Measurements from ENCODE around the gene ARFGEF3. TPM values are rescaled to one million over a fixed set of nuclear protein-coding genes. Genes with fewer than 3 reads are reported as not detected.

The ARFGEF3 gene
- total and polyA plus RNA-seq, 10 of the 15 experiments (the other 5 are each of a cell fraction or from before 2014, with no cell fraction given), result under 0.01 to 0.08 (median 0.02) TPM; not detected in 1

DNA sequence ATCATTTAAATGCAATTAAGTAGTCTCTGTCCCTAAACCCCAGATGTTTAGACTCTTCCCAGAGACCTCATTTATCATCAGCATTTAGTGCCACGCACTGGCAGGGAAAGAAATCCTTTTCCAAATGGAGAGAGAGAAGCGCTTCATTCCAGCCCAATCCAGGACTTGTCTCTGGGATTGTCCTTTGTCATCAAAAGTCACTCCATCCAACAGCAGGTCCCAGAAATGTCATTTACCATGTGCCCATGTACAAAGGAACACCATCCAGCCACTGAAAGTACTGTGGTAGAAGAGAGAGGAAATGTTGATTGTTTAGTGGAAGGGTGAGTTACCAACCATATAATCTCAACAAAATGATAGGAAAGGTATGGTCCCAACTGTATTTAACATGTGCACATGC is 149.1 kb downstream of the ARFGEF3 start:
- H4K20me1 ChIP-seq (ENCODE audit: control insufficient read depth, insufficient read depth), result no peaks in the 10 kb centered on the region
- no peak for DNase-seq (ENCODE audit: low read depth, low spot score)
- CTCF ChIA-PET, result no interaction called here
- ATAC-seq, result no peak
- SMC1A ChIA-PET (ENCODE audit: uncharacterized antibody, unreplicated experiment), result no interaction called here
- no peak overlapping the region for H3K27ac ChIP-seq (ENCODE audit: control insufficient read depth, insufficient read depth)
- RAD21 ChIA-PET (ENCODE audit: unreplicated experiment), result no interaction called here
- intact Hi-C loops (cut with micrococcal nuclease; ENCODE audit: unreplicated experiment), result no loop called here
- H3K27me3 ChIP-seq (replicated peaks in 1 of 2; ENCODE audit: control insufficient read depth in 2 of 2, insufficient read depth in 2 of 2, low read length in 1 of 2), result peaks cover 0 to 4% of the 10 kb centered on the region in 2 experiments; a peak in 3 of 4 replicates
- H3K9ac ChIP-seq (ENCODE audit: control insufficient read depth, insufficient read depth, low read length), result no peak overlapping the region
- no peak overlapping the region for H3K4me2 ChIP-seq (ENCODE audit: control insufficient read depth, insufficient read depth)
- BruUV-seq (replicated peaks), result no TSS peak
- no peaks in the 10 kb centered on the region for H3K4me1 ChIP-seq (ENCODE audit: control insufficient read depth, insufficient read depth, low read length)
- FAIRE-seq, result no peak
- no peak overlapping the region for H2AFZ ChIP-seq (ENCODE audit: control insufficient read depth, low read depth, low read length)
- 50% methylated on average over 2 of the region's 2 CpGs for WGBS (ENCODE audit: insufficient coverage, insufficient replicate concordance, low lambda C conversion rate, missing lambda C conversion rate)
- H3K4me3 ChIP-seq, result no peak overlapping the region
- H3K9me3 ChIP-seq (replicated peaks; ENCODE audit: control insufficient read depth, insufficient read depth, low read length), result no peaks in the 10 kb centered on the region
- no peaks in the 10 kb centered on the region for H3K36me3 ChIP-seq (ENCODE audit: control insufficient read depth in 2 of 2, insufficient read depth in 2 of 2, low read length in 1 of 2)
- in situ Hi-C loops (cut with MboI), result no loop called here
- H3K79me2 ChIP-seq (ENCODE audit: control insufficient read depth, insufficient read depth, low read length), result no peaks in the 10 kb centered on the region
- POLR2A ChIA-PET, result no interaction called here
- TF ChIP-seq YY1 (IDR thresholded peaks at IDR 0.05; ENCODE audit: low read depth, low read length), result no peak
- TF ChIP-seq STAT1 (conservative IDR thresholded peaks at IDR 0.05), result no peak
- TF ChIP-seq, protein P1, sequence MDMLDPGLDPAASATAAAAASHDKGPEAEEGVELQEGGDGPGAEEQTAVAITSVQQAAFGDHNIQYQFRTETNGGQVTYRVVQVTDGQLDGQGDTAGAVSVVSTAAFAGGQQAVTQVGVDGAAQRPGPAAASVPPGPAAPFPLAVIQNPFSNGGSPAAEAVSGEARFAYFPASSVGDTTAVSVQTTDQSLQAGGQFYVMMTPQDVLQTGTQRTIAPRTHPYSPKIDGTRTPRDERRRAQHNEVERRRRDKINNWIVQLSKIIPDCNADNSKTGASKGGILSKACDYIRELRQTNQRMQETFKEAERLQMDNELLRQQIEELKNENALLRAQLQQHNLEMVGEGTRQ (IDR thresholded peaks at IDR 0.05; ENCODE audit: borderline replicate concordance, low read depth, low read length), result no peak
- no peak for TF ChIP-seq MTA3 (IDR thresholded peaks at IDR 0.05; ENCODE audit: borderline replicate concordance, low read length)
- TF ChIP-seq, protein P2, sequence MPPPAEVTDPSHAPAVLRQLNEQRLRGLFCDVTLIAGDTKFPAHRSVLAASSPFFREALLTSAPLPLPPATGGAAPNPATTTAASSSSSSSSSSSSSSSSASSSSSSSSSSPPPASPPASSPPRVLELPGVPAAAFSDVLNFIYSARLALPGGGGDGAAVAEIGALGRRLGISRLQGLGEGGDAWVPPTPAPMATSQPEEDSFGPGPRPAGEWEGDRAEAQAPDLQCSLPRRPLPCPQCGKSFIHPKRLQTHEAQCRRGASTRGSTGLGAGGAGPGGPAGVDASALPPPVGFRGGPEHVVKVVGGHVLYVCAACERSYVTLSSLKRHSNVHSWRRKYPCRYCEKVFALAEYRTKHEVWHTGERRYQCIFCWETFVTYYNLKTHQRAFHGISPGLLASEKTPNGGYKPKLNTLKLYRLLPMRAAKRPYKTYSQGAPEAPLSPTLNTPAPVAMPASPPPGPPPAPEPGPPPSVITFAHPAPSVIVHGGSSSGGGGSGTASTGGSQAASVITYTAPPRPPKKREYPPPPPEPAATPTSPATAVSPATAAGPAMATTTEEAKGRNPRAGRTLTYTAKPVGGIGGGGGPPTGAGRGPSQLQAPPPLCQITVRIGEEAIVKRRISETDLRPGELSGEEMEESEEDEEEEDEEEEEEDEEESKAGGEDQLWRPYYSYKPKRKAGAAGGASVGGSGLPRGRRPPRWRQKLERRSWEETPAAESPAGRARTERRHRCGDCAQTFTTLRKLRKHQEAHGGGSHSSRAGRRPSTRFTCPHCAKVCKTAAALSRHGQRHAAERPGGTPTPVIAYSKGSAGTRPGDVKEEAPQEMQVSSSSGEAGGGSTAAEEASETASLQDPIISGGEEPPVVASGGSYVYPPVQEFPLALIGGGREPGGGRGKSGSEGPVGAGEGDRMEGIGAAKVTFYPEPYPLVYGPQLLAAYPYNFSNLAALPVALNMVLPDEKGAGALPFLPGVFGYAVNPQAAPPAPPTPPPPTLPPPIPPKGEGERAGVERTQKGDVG (CRISPR knock-in tag; IDR thresholded peaks at IDR 0.05), result no peak
- no peak for TF ChIP-seq FOXK2 (IDR thresholded peaks at IDR 0.05)
- TF ChIP-seq BRCA1 (IDR thresholded peaks at IDR 0.05; ENCODE audit: low read depth, low read length), result no peak
- TF ChIP-seq, protein P3, sequence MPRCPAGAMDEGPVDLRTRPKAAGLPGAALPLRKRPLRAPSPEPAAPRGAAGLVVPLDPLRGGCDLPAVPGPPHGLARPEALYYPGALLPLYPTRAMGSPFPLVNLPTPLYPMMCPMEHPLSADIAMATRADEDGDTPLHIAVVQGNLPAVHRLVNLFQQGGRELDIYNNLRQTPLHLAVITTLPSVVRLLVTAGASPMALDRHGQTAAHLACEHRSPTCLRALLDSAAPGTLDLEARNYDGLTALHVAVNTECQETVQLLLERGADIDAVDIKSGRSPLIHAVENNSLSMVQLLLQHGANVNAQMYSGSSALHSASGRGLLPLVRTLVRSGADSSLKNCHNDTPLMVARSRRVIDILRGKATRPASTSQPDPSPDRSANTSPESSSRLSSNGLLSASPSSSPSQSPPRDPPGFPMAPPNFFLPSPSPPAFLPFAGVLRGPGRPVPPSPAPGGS (IDR thresholded peaks at IDR 0.05; ENCODE audit: borderline replicate concordance, insufficient read depth, low read depth, low read length, poor library complexity, severe bottlenecking), result no peak
- no peak for TF ChIP-seq RELA (IDR thresholded peaks at IDR 0.05; ENCODE audit: borderline replicate concordance, partially characterized antibody)
- no peak for TF ChIP-seq NFXL1 (IDR thresholded peaks at IDR 0.05; ENCODE audit: borderline replicate concordance)
- TF ChIP-seq, protein P4, sequence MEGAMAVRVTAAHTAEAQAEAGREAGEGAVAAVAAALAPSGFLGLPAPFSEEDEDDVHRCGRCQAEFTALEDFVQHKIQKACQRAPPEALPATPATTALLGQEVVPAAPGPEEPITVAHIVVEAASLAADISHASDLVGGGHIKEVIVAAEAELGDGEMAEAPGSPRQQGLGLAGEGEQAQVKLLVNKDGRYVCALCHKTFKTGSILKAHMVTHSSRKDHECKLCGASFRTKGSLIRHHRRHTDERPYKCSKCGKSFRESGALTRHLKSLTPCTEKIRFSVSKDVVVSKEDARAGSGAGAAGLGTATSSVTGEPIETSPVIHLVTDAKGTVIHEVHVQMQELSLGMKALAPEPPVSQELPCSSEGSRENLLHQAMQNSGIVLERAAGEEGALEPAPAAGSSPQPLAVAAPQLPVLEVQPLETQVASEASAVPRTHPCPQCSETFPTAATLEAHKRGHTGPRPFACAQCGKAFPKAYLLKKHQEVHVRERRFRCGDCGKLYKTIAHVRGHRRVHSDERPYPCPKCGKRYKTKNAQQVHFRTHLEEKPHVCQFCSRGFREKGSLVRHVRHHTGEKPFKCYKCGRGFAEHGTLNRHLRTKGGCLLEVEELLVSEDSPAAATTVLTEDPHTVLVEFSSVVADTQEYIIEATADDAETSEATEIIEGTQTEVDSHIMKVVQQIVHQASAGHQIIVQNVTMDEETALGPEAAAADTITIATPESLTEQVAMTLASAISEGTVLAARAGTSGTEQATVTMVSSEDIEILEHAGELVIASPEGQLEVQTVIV (IDR thresholded peaks at IDR 0.05; ENCODE audit: borderline replicate concordance, partially characterized antibody), result no peak
- TF ChIP-seq SPI1 (IDR thresholded peaks at IDR 0.05; ENCODE audit: borderline replicate concordance, insufficient read depth, low read depth, low read length), result no peak
- no peak for TF ChIP-seq CHD1 (IDR thresholded peaks at IDR 0.05; ENCODE audit: low read depth, low read length)
- TF ChIP-seq EZH2 (IDR thresholded peaks at IDR 0.05; ENCODE audit: borderline replicate concordance, control insufficient read depth, low read depth, low read length), result no peak
- TF ChIP-seq ETV6 (conservative IDR thresholded peaks at IDR 0.05 in 1 of 2, IDR thresholded peaks at IDR 0.05 in 1 of 2; ENCODE audit: borderline replicate concordance in 1 of 2, low read depth in 1 of 2), result no peak

Measured in GM12878 (cell line).